Endothelial cell of umbilical vein (primary cell): ENCODE measurements around the gene GNG2.

Experiments used
- EZH2 ChIP-seq: IDR thresholded peaks from 2 replicates; pipeline ENCODE4 v1.6.1; 2012; ENCODE audit warnings: borderline replicate concordance, low read depth, mild to moderate bottlenecking, moderate library complexity, low read length, inconsistent platforms; ENCODE audit not compliant: severe bottlenecking
- FOS ChIP-seq: IDR thresholded peaks from 2 replicates; pipeline ENCODE4 v1.6.1; 2011; ENCODE audit warnings: mild to moderate bottlenecking, low read length, moderate library complexity, borderline replicate concordance; ENCODE audit not compliant: insufficient read depth
- GATA2 ChIP-seq: IDR thresholded peaks from 2 replicates; pipeline ENCODE4 v1.7.0; 2011; ENCODE audit warnings: low read depth, mild to moderate bottlenecking, moderate library complexity, mixed read lengths, low read length; ENCODE audit not compliant: insufficient read length, insufficient read depth
- JUN ChIP-seq: IDR thresholded peaks from 2 replicates; pipeline ENCODE4 v1.6.1; 2011; ENCODE audit warnings: borderline replicate concordance, low read depth; ENCODE audit not compliant: insufficient read length, insufficient read depth
- MYC ChIP-seq: IDR thresholded peaks from one replicate; pipeline ENCODE4 v1.6.1; 2011; ENCODE audit warnings: mild to moderate bottlenecking, low read depth, low read length
- POLR2A ChIP-seq: IDR thresholded peaks from 2 replicates; pipeline ENCODE4 v1.6.1; 2012; ENCODE audit warnings: low read depth, mild to moderate bottlenecking, control low read depth, low read length
- POLR2AphosphoS5 ChIP-seq: IDR thresholded peaks from 2 replicates; pipeline ENCODE4 v1.6.1; 2012; ENCODE audit warnings: low read depth, mild to moderate bottlenecking, control low read depth, low read length, moderate library complexity; ENCODE audit not compliant: insufficient read depth
- TF ChIP-seq, protein P1 (sequence below), 2 donors: IDR thresholded peaks; 1 replicate in 1 of 2; 2 replicates in 1 of 2; pipeline ENCODE4 v1.5.1; 2011; ENCODE audit warnings: low read length in 2 of 2, mild to moderate bottlenecking in 2 of 2, moderate library complexity in 2 of 2, control low read depth in 1 of 2, inconsistent platforms in 1 of 2, low read depth in 1 of 2; ENCODE audit not compliant: insufficient read depth in 1 of 2; ENCODE audit errors: extremely low read depth in 1 of 2
- TF ChIP-seq, protein P2 (sequence below): IDR thresholded peaks from 2 replicates; pipeline ENCODE4 v1.6.1; 2011; ENCODE audit not compliant: insufficient read depth, insufficient read length

DNA sequence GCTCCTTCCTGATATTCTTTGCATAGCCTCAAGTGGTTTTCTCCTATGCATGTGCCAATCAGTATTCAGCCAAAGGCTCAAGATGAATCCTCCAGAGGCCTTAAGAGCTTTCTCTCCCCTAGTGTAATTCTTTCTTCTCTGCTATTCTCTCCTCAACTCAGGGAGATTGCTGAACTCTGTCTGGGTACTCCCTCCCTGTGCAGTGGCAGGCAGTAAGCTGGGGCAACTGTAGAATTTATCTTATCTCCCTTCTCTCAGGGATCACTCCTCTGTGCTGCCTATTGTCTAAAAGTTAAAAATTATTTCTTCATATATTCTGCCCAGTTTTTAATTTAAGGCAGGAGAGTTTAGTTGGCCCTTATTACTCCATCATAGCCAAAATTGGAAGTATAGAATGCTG, 100.5 kb downstream of the GNG2 start:
- TF ChIP-seq, protein P1, sequence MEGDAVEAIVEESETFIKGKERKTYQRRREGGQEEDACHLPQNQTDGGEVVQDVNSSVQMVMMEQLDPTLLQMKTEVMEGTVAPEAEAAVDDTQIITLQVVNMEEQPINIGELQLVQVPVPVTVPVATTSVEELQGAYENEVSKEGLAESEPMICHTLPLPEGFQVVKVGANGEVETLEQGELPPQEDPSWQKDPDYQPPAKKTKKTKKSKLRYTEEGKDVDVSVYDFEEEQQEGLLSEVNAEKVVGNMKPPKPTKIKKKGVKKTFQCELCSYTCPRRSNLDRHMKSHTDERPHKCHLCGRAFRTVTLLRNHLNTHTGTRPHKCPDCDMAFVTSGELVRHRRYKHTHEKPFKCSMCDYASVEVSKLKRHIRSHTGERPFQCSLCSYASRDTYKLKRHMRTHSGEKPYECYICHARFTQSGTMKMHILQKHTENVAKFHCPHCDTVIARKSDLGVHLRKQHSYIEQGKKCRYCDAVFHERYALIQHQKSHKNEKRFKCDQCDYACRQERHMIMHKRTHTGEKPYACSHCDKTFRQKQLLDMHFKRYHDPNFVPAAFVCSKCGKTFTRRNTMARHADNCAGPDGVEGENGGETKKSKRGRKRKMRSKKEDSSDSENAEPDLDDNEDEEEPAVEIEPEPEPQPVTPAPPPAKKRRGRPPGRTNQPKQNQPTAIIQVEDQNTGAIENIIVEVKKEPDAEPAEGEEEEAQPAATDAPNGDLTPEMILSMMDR (IDR thresholded peaks at IDR 0.05; ENCODE audit: extremely low read depth in 1 of 2, insufficient read depth in 1 of 2, low read depth in 1 of 2, low read length in 2 of 2): no peak
- no peak for TF ChIP-seq JUN
- no peak for TF ChIP-seq POLR2AphosphoS5
- no peak for TF ChIP-seq POLR2A
- TF ChIP-seq EZH2: no peak
- no peak for TF ChIP-seq GATA2
- TF ChIP-seq, protein P2, sequence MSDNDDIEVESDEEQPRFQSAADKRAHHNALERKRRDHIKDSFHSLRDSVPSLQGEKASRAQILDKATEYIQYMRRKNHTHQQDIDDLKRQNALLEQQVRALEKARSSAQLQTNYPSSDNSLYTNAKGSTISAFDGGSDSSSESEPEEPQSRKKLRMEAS: no peak
- no peak for TF ChIP-seq FOS
- TF ChIP-seq MYC: no peak
